ENCODE results near the gene CNGB1.

DNA sequence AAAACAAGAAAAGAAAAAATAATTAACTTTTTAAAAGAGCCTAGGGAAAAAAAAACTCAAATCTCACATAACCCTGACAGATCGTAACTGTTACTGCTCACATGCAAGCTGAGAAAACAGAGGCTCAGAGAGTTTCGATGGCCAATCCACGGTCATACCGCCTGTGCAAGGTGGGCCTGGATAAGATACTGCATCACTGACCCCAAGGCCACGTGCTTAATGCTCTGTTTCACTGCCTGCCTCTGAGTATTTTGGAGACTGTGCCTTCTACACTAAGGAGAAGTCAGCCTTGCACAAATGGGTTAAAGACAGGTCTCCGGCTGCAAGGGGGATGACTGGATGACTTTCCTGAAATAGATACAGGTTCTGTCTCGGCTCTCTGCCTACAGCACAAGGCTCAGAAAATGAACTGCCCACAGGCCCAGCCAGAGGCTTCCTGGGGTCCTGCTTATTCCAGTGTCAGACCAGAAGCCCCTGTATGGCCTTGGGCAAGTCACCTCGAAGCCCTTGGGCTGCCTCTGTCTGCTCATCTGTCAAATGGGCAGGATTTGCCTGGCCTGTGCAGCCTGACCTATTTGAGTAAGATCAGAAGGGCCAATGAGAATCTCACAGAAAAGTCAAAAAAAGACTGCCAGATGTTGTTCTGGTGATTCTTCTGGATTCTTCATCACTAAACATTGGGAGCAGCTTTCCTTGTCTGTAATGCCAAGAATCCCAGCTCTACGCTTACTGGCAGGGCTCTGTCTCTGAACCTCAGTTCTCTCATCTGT lies 25.8 kb downstream of the CNGB1 start:
- no peak for TF ChIP-seq EZH2 (IDR thresholded peaks at IDR 0.05; ENCODE audit: borderline replicate concordance, low read depth, low read length, severe bottlenecking)
- TF ChIP-seq, protein P1, sequence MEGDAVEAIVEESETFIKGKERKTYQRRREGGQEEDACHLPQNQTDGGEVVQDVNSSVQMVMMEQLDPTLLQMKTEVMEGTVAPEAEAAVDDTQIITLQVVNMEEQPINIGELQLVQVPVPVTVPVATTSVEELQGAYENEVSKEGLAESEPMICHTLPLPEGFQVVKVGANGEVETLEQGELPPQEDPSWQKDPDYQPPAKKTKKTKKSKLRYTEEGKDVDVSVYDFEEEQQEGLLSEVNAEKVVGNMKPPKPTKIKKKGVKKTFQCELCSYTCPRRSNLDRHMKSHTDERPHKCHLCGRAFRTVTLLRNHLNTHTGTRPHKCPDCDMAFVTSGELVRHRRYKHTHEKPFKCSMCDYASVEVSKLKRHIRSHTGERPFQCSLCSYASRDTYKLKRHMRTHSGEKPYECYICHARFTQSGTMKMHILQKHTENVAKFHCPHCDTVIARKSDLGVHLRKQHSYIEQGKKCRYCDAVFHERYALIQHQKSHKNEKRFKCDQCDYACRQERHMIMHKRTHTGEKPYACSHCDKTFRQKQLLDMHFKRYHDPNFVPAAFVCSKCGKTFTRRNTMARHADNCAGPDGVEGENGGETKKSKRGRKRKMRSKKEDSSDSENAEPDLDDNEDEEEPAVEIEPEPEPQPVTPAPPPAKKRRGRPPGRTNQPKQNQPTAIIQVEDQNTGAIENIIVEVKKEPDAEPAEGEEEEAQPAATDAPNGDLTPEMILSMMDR (IDR thresholded peaks at IDR 0.05; ENCODE audit: borderline replicate concordance, extremely low read depth, low read length, poor library complexity, severe bottlenecking): no peak

Measured in DND-41 (cell line).